ENCODE results near the gene VIM.
A peak's percentile ranks its signal among the peaks of the same experiment; 100 is the strongest.

VIM gene

DNA sequence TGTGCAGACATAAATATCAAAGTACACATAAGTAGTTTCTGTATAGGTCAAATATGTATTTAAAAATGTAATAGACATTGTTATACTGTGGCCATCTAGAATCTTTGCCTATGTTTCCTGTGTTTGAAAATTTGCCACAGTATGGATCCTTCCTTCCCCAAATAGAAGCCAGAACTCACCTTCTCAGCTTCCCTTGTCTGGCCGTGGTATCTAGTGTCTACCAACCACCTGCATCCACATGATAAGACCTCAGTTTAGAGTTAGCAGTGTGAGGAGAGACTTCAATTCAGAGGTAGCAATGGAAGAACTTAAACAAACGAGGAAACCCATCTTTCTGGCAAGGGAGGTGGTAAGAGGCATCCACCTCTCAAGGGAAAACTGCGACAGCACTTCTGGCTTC, 31.5 kb upstream of the VIM start:
- TF ChIP-seq POLR2AphosphoS5 (IDR thresholded peaks at IDR 0.05; ENCODE audit: low read depth, low read length) (no peak), TAF1 (IDR thresholded peaks at IDR 0.05; ENCODE audit: borderline replicate concordance, insufficient read depth, low read length) (no peak), SIN3A (IDR thresholded peaks at IDR 0.05; ENCODE audit: borderline replicate concordance, insufficient read depth, low read length) (no peak), FOXP2 (optimal IDR thresholded peaks at IDR 0.05; ENCODE audit: borderline replicate concordance, extremely low read depth, extremely low read length, insufficient read depth) (no peak)
- TF ChIP-seq, protein P1, sequence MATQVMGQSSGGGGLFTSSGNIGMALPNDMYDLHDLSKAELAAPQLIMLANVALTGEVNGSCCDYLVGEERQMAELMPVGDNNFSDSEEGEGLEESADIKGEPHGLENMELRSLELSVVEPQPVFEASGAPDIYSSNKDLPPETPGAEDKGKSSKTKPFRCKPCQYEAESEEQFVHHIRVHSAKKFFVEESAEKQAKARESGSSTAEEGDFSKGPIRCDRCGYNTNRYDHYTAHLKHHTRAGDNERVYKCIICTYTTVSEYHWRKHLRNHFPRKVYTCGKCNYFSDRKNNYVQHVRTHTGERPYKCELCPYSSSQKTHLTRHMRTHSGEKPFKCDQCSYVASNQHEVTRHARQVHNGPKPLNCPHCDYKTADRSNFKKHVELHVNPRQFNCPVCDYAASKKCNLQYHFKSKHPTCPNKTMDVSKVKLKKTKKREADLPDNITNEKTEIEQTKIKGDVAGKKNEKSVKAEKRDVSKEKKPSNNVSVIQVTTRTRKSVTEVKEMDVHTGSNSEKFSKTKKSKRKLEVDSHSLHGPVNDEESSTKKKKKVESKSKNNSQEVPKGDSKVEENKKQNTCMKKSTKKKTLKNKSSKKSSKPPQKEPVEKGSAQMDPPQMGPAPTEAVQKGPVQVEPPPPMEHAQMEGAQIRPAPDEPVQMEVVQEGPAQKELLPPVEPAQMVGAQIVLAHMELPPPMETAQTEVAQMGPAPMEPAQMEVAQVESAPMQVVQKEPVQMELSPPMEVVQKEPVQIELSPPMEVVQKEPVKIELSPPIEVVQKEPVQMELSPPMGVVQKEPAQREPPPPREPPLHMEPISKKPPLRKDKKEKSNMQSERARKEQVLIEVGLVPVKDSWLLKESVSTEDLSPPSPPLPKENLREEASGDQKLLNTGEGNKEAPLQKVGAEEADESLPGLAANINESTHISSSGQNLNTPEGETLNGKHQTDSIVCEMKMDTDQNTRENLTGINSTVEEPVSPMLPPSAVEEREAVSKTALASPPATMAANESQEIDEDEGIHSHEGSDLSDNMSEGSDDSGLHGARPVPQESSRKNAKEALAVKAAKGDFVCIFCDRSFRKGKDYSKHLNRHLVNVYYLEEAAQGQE (IDR thresholded peaks at IDR 0.05; ENCODE audit: insufficient read depth in 1 of 2, low read depth in 2 of 2, low read length in 2 of 2) = no peak

DNA sequence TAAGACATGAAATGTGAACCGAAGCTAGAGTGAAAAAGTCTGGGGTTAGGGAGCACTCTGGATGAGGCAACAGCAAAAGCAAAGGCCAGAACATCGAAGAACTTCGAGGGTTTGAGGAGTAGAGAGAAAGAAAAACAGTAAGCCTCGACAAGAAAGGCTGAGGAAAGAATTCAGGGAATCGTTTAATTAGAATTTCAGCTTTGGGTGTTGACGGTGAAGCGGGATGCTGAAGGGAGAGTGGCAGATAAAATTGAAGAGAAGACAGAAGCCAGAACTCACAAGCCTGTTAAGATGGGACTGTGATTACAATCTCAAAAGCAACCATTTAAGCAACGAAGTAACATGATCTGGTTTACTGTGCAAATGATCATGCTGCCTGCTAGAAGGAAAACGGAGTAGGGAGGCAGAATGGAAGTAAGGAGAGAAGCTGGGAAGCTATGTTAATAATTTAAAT, 28.7 kb upstream of the VIM start:
- TF ChIP-seq POLR2AphosphoS5 (IDR thresholded peaks at IDR 0.05; ENCODE audit: low read depth, low read length) (no peak), SIN3A (IDR thresholded peaks at IDR 0.05; ENCODE audit: borderline replicate concordance, insufficient read depth, low read length) (no peak)
- TF ChIP-seq, protein P1 (IDR thresholded peaks at IDR 0.05; ENCODE audit: insufficient read depth in 1 of 2, low read depth in 2 of 2, low read length in 2 of 2) = no peak

DNA sequence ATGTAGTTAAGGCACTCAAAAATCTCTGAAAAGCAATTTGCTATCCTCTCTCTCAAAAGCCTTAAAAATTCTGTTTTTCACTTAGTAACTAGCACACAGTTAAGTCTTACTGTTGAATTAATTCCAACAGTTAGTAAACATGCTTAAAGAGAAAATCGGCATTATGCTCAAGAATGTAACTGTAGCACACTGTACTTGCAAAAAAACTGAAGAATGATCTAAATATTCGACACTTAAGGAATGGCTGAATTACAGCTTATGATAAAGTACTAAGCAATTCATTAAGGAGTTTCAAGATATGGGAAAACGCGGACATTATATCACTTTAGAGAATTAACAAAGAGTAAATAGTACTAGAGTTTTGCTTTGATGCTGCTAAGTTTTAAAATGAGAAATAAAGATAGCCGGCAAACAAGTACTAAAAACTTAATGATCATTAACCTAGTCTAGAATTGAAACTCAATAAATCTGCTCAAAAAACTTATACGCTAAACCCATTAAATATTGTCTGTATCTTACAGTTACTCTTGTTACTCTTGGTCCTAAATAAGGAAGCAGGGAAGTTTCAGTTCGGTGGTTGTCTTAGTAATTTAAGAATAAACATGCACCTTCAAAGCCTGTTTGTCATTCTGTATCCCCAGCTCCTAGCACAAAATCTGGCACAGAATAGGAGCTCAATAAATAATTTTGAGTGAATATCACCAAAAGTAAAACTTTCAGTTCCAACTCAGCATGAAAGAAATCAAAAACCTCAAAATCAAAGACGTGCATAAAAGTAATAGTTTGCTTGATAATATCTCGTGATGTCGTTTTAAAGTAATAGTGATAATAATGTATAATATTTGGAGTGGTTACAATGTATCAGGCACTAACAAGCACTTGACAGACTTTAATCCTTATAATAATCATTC, 27.8 kb upstream of the VIM start:
- TF ChIP-seq POLR2AphosphoS5 (IDR thresholded peaks at IDR 0.05; ENCODE audit: low read depth, low read length) (no peak), TAF1 (IDR thresholded peaks at IDR 0.05; ENCODE audit: borderline replicate concordance, insufficient read depth, low read length) (no peak), FOXP2 (optimal IDR thresholded peaks at IDR 0.05; ENCODE audit: borderline replicate concordance, extremely low read depth, extremely low read length, insufficient read depth) (no peak), SIN3A (IDR thresholded peaks at IDR 0.05; ENCODE audit: borderline replicate concordance, insufficient read depth, low read length) (no peak)
- TF ChIP-seq, protein P1 (IDR thresholded peaks at IDR 0.05; ENCODE audit: insufficient read depth in 1 of 2, low read depth in 2 of 2, low read length in 2 of 2) = no peak

DNA sequence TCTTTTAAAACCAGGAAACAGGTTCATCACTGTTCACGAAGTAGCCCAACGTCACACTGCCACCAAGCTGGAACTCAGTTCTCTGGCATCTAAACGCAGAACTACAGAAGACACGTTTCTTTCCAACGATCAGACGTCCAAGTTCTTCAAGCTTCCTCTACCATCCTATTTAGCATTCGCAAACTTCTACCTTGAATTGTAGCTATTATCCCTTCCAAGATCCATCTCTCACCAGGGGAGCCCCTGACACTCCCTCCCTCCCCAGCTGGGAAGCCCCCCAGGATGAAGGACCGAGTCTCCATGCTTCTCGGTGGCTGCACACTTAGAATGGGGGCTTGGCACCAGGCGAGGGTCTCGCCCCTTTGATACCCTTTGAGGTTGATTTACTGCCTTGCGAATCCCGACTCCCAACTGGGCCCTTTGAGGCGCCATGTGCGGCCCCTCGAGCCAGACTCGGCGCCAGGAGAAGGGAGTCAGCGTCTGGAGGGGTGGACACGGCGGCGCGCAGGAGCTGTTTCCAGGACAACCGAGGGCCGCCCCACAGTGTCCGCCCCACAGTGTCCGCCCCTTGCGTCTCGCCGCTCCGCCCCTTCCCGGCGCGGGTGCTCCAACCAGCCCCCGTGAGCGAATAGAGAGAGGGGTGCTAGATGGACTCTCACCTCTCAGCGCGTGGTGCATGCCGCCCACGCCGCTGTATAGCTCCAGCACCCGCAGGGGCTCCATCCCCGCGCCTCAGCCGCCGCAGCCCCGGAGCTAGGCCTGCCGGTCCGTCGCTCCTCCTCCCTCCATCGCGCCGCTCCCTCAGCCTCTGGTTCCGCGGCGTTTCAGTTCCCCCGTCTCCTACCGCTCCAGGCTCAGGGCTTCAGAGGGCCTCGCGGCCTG, 26.9 kb upstream of the VIM start, which contains the start of gene TRDMT1:
TSS of gene TRDMT1 (minus strand) at position 761 of the 882 bp plus-strand sequence. CDS start at position 723, 38 bp downstream.
- TF ChIP-seq, protein P1 (IDR thresholded peaks at IDR 0.05; ENCODE audit: insufficient read depth in 1 of 2, low read depth in 2 of 2, low read length in 2 of 2) = peak in 1 of 2 experiments; percentile 54; a peak in 1 of 4 replicates
- TF ChIP-seq SIN3A (IDR thresholded peaks at IDR 0.05; ENCODE audit: borderline replicate concordance, insufficient read depth, low read length) = peak; percentile 54; the same call in 1 of the 2 replicates
- peak; percentile 96 for TF ChIP-seq TAF1 (IDR thresholded peaks at IDR 0.05; ENCODE audit: borderline replicate concordance, insufficient read depth, low read length)
- peak; percentile 69 for TF ChIP-seq FOXP2 (optimal IDR thresholded peaks at IDR 0.05; ENCODE audit: borderline replicate concordance, extremely low read depth, extremely low read length, insufficient read depth)
- peak; percentile 70 for TF ChIP-seq POLR2AphosphoS5 (IDR thresholded peaks at IDR 0.05; ENCODE audit: low read depth, low read length)

Data from PFSK-1 (cell line).